Hepatocyte (in vitro differentiated cells): ENCODE data around the gene PRMT5. TPM values are rescaled to one million over a fixed set of nuclear protein-coding genes. Genes with fewer than 3 reads are reported as not detected.

Source experiments
- DNase-seq: peaks from one replicate; pipeline ENCODE4 v3.0.0-alpha.2; 2016; ENCODE audit warnings: low spot score
- H2AFZ ChIP-seq: fragments of 200-600 bp; sonication (generic); 2 replicates; pipeline ENCODE4 v1.6.0; 2016; ENCODE audit warnings: antibody characterized with exemption, mild to moderate bottlenecking
- H3K27ac ChIP-seq: fragments of 200-600 bp; sonication (generic); 2 replicates; pipeline ENCODE4 v1.5.1; 2016; ENCODE audit warnings: mild to moderate bottlenecking
- H3K27me3 ChIP-seq: fragments of 200-600 bp; sonication (generic); 2 replicates; pipeline ENCODE4 v1.6.1; 2016
- H3K36me3 ChIP-seq: fragments of 200-600 bp; sonication (generic); replicated peaks from 2 replicates; pipeline ENCODE4 v1.5.1; 2016; ENCODE audit warnings: low read depth; ENCODE audit not compliant: insufficient read depth
- H3K4me1 ChIP-seq: fragments of 200-600 bp; sonication (generic); 2 replicates; pipeline ENCODE4 v1.5.1; 2016; ENCODE audit warnings: mild to moderate bottlenecking, moderate library complexity; ENCODE audit not compliant: insufficient read depth
- H3K4me2 ChIP-seq: fragments of 200-600 bp; sonication (generic); 2 replicates; pipeline ENCODE4 v1.6.0; 2016
- H3K4me3 ChIP-seq: fragments of 200-600 bp; sonication (generic); 2 replicates; pipeline ENCODE4 v1.5.1; 2016; ENCODE audit warnings: mild to moderate bottlenecking
- H3K79me2 ChIP-seq: fragments of 200-600 bp; sonication (generic); 2 replicates; pipeline ENCODE4 v1.6.0; 2017; ENCODE audit warnings: mild to moderate bottlenecking
- H3K9me2 ChIP-seq: fragments of 200-600 bp; sonication (generic); replicated peaks from 2 replicates; pipeline ENCODE4 v1.6.0; 2017; ENCODE audit warnings: mild to moderate bottlenecking; ENCODE audit not compliant: insufficient read depth
- H3K9me3 ChIP-seq: fragments of 200-600 bp; sonication (generic); 2 replicates; pipeline ENCODE4 v1.5.1; 2016; ENCODE audit warnings: low read depth, mild to moderate bottlenecking
- H4K20me1 ChIP-seq: fragments of 200-600 bp; sonication (generic); 2 replicates; pipeline ENCODE4 v1.6.0; 2016; ENCODE audit warnings: mild to moderate bottlenecking; ENCODE audit not compliant: insufficient read depth, poor library complexity, severe bottlenecking
- EZH2 ChIP-seq: fragments of 200-600 bp; sonication (generic); IDR thresholded peaks from 2 replicates; pipeline ENCODE4 v1.6.1; 2016; ENCODE audit warnings: antibody characterized with exemption, mild to moderate bottlenecking, borderline replicate concordance
- EZH2phosphoT487 ChIP-seq: fragments of 200-600 bp; sonication (generic); IDR thresholded peaks from one replicate; pipeline ENCODE4 v1.6.1; 2018; ENCODE audit warnings: antibody characterized with exemption, mild to moderate bottlenecking, low read depth, moderate library complexity; ENCODE audit not compliant: unreplicated experiment, severe bottlenecking
- WGBS: methylation state at CpG from one replicate; pipeline ENCODE4 v1.1.6; 2016; ENCODE audit warnings: low lambda C conversion rate; ENCODE audit errors: missing lambda C conversion rate; 5-methylcytosine and 5-hydroxymethylcytosine counted together
- polyA plus RNA-seq: library from polyadenylated mRNA; unstranded; fragments of >200 nt; fragmentation: Nextera tagmentation; extraction: Ambion mirVana; gene quantifications from 2 replicates; pipeline ENCODE4 v1.2.1, GENCODE V29; 2016
- total RNA-seq: library from RNA; depleted of rRNA; stranded (reverse); fragments of >200 nt; gene quantifications from 2 replicates; pipeline ENCODE4 v1.2.3, GENCODE V29; 2014
- TF ChIP-seq, protein P1 (sequence below): fragments of 200-600 bp; sonication (generic); IDR thresholded peaks from 2 replicates; pipeline ENCODE4 v1.5.1; 2016; ENCODE audit warnings: antibody characterized with exemption, mild to moderate bottlenecking; ENCODE audit not compliant: poor library complexity

PRMT5 gene
- total and polyA plus RNA-seq, 2 experiments from 2014 or later: 52.2 to 72.3 TPM

- peak overlapping the region; percentile 86 for H3K27ac ChIP-seq
- no peaks in the 10 kb centered on the region for H3K36me3 ChIP-seq
- H3K4me2 ChIP-seq: peak overlapping the region; percentile 80
- TF ChIP-seq EZH2phosphoT487: no peak
- no peaks in the 10 kb centered on the region for H4K20me1 ChIP-seq
- H3K9me2 ChIP-seq: no peaks in the 10 kb centered on the region
- no peaks in the 10 kb centered on the region for H3K9me3 ChIP-seq
- peaks cover 4% of the 10 kb centered on the region for H3K79me2 ChIP-seq
- 87% methylated on average over 7 of the region's 7 CpGs for WGBS
- no peak for DNase-seq
- H3K27me3 ChIP-seq: no peaks in the 10 kb centered on the region
- no peak overlapping the region for H2AFZ ChIP-seq
- peaks cover 36% of the 10 kb centered on the region for H3K4me1 ChIP-seq
- H3K4me3 ChIP-seq: no peak overlapping the region
Measured at GRCh38 chr14:22884076-22884737, 45.0 kb downstream of the PRMT5 start.

DNA sequence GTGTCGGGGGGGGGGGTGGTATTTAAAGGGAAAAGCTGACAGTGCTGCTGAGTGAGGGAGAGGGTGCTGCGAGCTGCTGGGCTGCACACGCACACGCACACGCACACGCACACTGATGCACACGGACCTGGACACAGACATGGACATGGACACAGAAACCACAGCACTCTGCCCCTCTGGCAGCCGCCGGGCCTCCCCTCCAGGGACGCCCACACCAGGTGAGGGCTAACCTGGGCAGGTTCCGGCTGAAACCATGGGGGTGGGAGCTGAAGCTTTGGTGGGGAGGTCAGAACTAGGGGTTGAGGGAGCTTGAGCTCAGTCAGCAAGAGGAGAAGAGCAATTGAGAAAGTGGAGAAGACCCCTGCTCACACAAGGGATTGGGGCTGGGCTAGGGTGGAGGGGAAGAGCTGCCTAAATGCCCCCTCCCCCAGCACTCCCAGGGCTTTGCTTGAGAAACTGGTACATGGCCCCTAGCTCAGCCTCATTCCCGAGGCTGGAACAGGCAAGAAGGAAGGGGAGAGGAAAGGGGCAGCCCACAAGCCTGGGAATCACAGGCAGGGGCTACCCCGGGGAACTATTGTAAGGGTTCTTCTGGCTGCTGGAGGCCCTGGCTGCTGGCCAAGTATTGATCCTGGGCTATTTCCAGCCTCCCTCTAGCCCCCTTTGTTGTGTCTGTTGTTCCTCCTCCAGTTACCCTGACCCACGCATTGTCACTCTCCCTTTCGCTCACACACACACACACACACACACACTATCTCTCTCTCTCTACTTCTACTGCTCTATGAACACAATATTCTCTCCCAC is 45.8 kb downstream of the PRMT5 start, which contains the start of gene REM2:
Gene REM2 (plus strand): TSS at position 50 of the 804 bp plus-strand sequence. CDS start 66 bp downstream, at position 116.
- peaks cover 4% of the 10 kb centered on the region for H3K79me2 ChIP-seq
- H3K36me3 ChIP-seq: no peaks in the 10 kb centered on the region
- H3K9me3 ChIP-seq: no peaks in the 10 kb centered on the region
- H3K4me1 ChIP-seq: peaks cover 36% of the 10 kb centered on the region
- H4K20me1 ChIP-seq: no peaks in the 10 kb centered on the region
- no peaks in the 10 kb centered on the region for H3K9me2 ChIP-seq
- 30% methylated on average over 8 of the region's 15 CpGs for WGBS
- no peak within 1 kb of the TSS for H3K4me3 ChIP-seq
- TF ChIP-seq EZH2phosphoT487 (no peak), EZH2 (no peak)
- TF ChIP-seq, protein P1, sequence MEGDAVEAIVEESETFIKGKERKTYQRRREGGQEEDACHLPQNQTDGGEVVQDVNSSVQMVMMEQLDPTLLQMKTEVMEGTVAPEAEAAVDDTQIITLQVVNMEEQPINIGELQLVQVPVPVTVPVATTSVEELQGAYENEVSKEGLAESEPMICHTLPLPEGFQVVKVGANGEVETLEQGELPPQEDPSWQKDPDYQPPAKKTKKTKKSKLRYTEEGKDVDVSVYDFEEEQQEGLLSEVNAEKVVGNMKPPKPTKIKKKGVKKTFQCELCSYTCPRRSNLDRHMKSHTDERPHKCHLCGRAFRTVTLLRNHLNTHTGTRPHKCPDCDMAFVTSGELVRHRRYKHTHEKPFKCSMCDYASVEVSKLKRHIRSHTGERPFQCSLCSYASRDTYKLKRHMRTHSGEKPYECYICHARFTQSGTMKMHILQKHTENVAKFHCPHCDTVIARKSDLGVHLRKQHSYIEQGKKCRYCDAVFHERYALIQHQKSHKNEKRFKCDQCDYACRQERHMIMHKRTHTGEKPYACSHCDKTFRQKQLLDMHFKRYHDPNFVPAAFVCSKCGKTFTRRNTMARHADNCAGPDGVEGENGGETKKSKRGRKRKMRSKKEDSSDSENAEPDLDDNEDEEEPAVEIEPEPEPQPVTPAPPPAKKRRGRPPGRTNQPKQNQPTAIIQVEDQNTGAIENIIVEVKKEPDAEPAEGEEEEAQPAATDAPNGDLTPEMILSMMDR: no peak
- no peaks in the 10 kb centered on the region for H3K27me3 ChIP-seq
- peak within 1 kb of the TSS; percentile 80 for H3K4me2 ChIP-seq
- peak; percentile 26 for DNase-seq
- peak within 1 kb of the TSS; percentile 42 for H2AFZ ChIP-seq
- peak within 1 kb of the TSS; percentile 86 for H3K27ac ChIP-seq

DNA sequence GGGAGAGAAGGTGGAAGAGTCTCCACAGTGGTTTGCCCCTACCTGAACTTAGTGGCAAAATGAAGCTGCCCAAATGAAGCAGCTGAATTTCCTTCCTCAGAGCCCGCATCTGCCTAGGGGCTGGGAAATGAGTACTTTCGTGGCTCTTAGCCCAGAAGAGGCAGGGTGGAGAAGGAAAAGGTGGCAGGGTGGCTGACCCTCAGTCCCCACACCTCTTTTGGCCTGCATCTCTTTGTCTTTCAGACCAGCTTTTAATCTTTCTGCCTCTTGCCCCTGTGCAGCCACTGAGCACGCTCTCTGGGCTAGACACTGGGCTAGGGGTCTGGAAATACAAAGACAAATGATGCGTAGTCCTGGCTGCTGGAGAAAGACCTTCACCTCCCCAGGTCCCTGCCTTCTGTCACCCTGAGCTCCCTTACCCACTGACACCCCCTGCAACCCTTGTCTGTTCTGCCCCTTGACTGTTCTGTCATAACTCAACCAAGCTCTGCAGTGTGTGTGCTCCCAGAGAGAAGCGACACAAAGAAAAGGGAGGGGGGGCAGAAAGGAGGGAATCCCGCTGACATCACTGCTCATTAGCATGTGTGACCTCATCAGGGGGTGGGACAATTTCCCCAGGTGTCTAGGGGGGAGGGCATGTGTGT is 46.5 kb downstream of the PRMT5 start:
- WGBS: 38% methylated on average over 6 of the region's 6 CpGs
- H4K20me1 ChIP-seq: no peaks in the 10 kb centered on the region
- no peaks in the 10 kb centered on the region for H3K27me3 ChIP-seq
- TF ChIP-seq, protein P1: no peak
- TF ChIP-seq EZH2 (no peak), EZH2phosphoT487 (no peak)
- DNase-seq: peak; percentile 90
- H3K4me1 ChIP-seq: peaks cover 30% of the 10 kb centered on the region
- H3K9me2 ChIP-seq: no peaks in the 10 kb centered on the region
- no peaks in the 10 kb centered on the region for H3K9me3 ChIP-seq
- peak overlapping the region; percentile 42 for H2AFZ ChIP-seq
- no peaks in the 10 kb centered on the region for H3K36me3 ChIP-seq
- H3K4me2 ChIP-seq: peak overlapping the region; percentile 80
- no peak overlapping the region for H3K4me3 ChIP-seq
- no peaks in the 10 kb centered on the region for H3K79me2 ChIP-seq
- H3K27ac ChIP-seq: peak overlapping the region; percentile 60
